Karpas-422 (cell line): ENCODE results near the gene FLT1. TPM values are rescaled to one million over a fixed set of nuclear protein-coding genes. Genes with fewer than 3 reads are reported as not detected.

Experiments
- DNase-seq: peaks from one replicate; pipeline ENCODE4 v3.0.0-alpha.2; 2015
- H2AFZ ChIP-seq: fragments of 200-600 bp; sonication (generic); 2 replicates; pipeline ENCODE4 v1.6.1; 2014; ENCODE audit warnings: antibody characterized with exemption, low read length, mixed read lengths
- H3K27ac ChIP-seq: fragments of 200-600 bp; sonication (generic); 2 replicates; pipeline ENCODE4 v1.5.1; 2014; ENCODE audit warnings: mild to moderate bottlenecking, low read length, moderate library complexity
- H3K27me3 ChIP-seq: fragments of 200-600 bp; sonication (generic); 2 replicates; pipeline ENCODE4 v1.6.1; 2014; ENCODE audit warnings: low read length, mixed read lengths
- H3K36me3 ChIP-seq: fragments of 200-600 bp; sonication (generic); 2 replicates; pipeline ENCODE4 v1.6.1; 2014; ENCODE audit warnings: low read length, mixed read lengths; ENCODE audit not compliant: insufficient read depth
- H3K4me1 ChIP-seq: fragments of 200-600 bp; sonication (generic); 2 replicates; pipeline ENCODE4 v1.6.1; 2014; ENCODE audit warnings: mild to moderate bottlenecking, low read length, mixed read lengths
- H3K4me2 ChIP-seq: fragments of 200-600 bp; sonication (generic); 2 replicates; pipeline ENCODE4 v1.6.1; 2014; ENCODE audit warnings: low read length, low read depth, mild to moderate bottlenecking; ENCODE audit not compliant: poor library complexity, severe bottlenecking
- H3K4me3 ChIP-seq: fragments of 200-600 bp; sonication (generic); 2 replicates; pipeline ENCODE4 v1.5.1; 2014; ENCODE audit warnings: mild to moderate bottlenecking, antibody characterized with exemption, low read length, mixed read lengths
- H3K79me2 ChIP-seq: fragments of 200-600 bp; sonication (generic); 2 replicates; pipeline ENCODE4 v1.6.1; 2014; ENCODE audit warnings: mild to moderate bottlenecking, low read length, mixed read lengths
- H3K9ac ChIP-seq: fragments of 200-600 bp; sonication (generic); 2 replicates; pipeline ENCODE4 v1.6.0; 2014; ENCODE audit warnings: low read length
- H3K9me2 ChIP-seq: fragments of 200-600 bp; sonication (generic), shearing (Covaris generic); replicated peaks from 2 replicates; pipeline ENCODE4 v1.6.0; 2014; ENCODE audit warnings: mild to moderate bottlenecking, low read length, moderate library complexity; ENCODE audit not compliant: insufficient read depth
- H3K9me3 ChIP-seq: fragments of 300-700, 200-600 bp; sonication (generic); 2 replicates; pipeline ENCODE4 v1.6.1; 2014; ENCODE audit warnings: low read length, mixed read lengths
- H4K20me1 ChIP-seq: fragments of 200-600 bp; sonication (generic); 2 replicates; pipeline ENCODE4 v1.6.1; 2014; ENCODE audit warnings: mild to moderate bottlenecking, antibody characterized with exemption, low read length, low read depth; ENCODE audit not compliant: insufficient read depth
- total RNA-seq: library from RNA; depleted of rRNA; stranded (reverse); fragments of >200 nt; shearing (Covaris generic); gene quantifications from 2 replicates; pipeline ENCODE4 v1.2.3, GENCODE V29; 2014; ENCODE audit warnings: low replicate concordance

Gene FLT1
- total RNA-seq, 1 experiment from 2014 or later: not detected

GRCh38 chr13:28297341-28297740 lies 197.6 kb downstream of the FLT1 start:
- H2AFZ ChIP-seq: no peak overlapping the region
- H3K36me3 ChIP-seq: peaks cover 20% of the 10 kb centered on the region
- no peaks in the 10 kb centered on the region for H3K4me1 ChIP-seq
- no peak overlapping the region for H3K27ac ChIP-seq
- H4K20me1 ChIP-seq: no peaks in the 10 kb centered on the region
- H3K9me3 ChIP-seq: no peaks in the 10 kb centered on the region
- no peaks in the 10 kb centered on the region for H3K79me2 ChIP-seq
- H3K9me2 ChIP-seq: no peaks in the 10 kb centered on the region
- no peaks in the 10 kb centered on the region for H3K27me3 ChIP-seq
- no peak overlapping the region for H3K4me2 ChIP-seq
- H3K4me3 ChIP-seq: no peak overlapping the region
- no peak for DNase-seq
- H3K9ac ChIP-seq: no peak overlapping the region

GRCh38 chr13:28286263-28286662 lies 208.7 kb downstream of the FLT1 start:
- no peak for DNase-seq

GRCh38 chr13:28283600-28283999 lies 211.3 kb downstream of the FLT1 start:
- Histone ChIP-seq H3K9me3 (no peaks in the 10 kb centered on the region), H3K9ac (no peak overlapping the region), H2AFZ (no peak overlapping the region), H3K27ac (no peak overlapping the region), H4K20me1 (no peaks in the 10 kb centered on the region), H3K27me3 (no peaks in the 10 kb centered on the region), H3K4me2 (no peak overlapping the region), H3K4me1 (no peaks in the 10 kb centered on the region), H3K4me3 (no peak overlapping the region), H3K9me2 (no peaks in the 10 kb centered on the region), H3K36me3 (peaks cover 38% of the 10 kb centered on the region), H3K79me2 (no peaks in the 10 kb centered on the region)
- DNase-seq: no peak

More at GRCh38 chr13:28286263-28286662, 208.7 kb downstream of the FLT1 start:
- no peak overlapping the region for H2AFZ ChIP-seq
- H4K20me1 ChIP-seq: no peaks in the 10 kb centered on the region
- no peaks in the 10 kb centered on the region for H3K9me3 ChIP-seq
- H3K4me3 ChIP-seq: no peak overlapping the region
- no peak overlapping the region for H3K4me2 ChIP-seq
- no peaks in the 10 kb centered on the region for H3K9me2 ChIP-seq
- H3K27me3 ChIP-seq: no peaks in the 10 kb centered on the region
- H3K4me1 ChIP-seq: no peaks in the 10 kb centered on the region
- H3K79me2 ChIP-seq: no peaks in the 10 kb centered on the region
- H3K9ac ChIP-seq: no peak overlapping the region
- no peak overlapping the region for H3K27ac ChIP-seq
- H3K36me3 ChIP-seq: peaks cover 30% of the 10 kb centered on the region

- no peaks in the 10 kb centered on the region for H3K9me2 ChIP-seq
- no peaks in the 10 kb centered on the region for H3K4me1 ChIP-seq
- no peak overlapping the region for H3K27ac ChIP-seq
- no peaks in the 10 kb centered on the region for H4K20me1 ChIP-seq
- H3K79me2 ChIP-seq: no peaks in the 10 kb centered on the region
- H3K36me3 ChIP-seq: peaks cover 31% of the 10 kb centered on the region
- H3K4me2 ChIP-seq: no peak overlapping the region
- no peak overlapping the region for H3K9ac ChIP-seq
- DNase-seq: no peak
- no peak overlapping the region for H2AFZ ChIP-seq
- H3K27me3 ChIP-seq: no peaks in the 10 kb centered on the region
- H3K4me3 ChIP-seq: no peak overlapping the region
- H3K9me3 ChIP-seq: no peaks in the 10 kb centered on the region
These were observed 212.5 kb downstream of the FLT1 start for GRCh38 chr13:28282451-28282850.

DNA sequence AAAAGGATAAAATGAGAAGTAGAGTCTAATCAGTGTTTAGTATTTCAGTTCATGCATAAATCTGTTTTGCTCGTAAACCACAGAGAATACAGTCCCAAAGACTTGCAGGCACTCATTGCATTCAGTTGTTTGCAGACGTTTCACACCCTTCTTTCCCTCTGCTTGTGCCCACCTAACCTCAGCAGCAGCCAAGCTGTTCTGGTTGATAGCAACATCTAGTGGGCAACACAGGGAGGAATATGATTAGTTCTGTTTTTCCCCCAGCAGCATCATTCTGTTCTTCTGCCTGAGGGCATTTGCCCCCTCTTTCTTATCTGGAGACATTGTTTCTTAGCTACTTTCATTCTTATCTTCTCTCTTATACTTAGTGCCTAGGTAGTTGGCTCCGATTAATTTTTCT lies 221.0 kb downstream of the FLT1 start:
- no peaks in the 10 kb centered on the region for H4K20me1 ChIP-seq
- H3K9ac ChIP-seq: no peak overlapping the region
- H3K4me1 ChIP-seq: peaks cover 9% of the 10 kb centered on the region
- no peak overlapping the region for H2AFZ ChIP-seq
- H3K27ac ChIP-seq: no peak overlapping the region
- H3K4me2 ChIP-seq: no peak overlapping the region
- H3K79me2 ChIP-seq: peaks cover 8% of the 10 kb centered on the region
- H3K36me3 ChIP-seq: peaks cover 29% of the 10 kb centered on the region
- H3K9me2 ChIP-seq: no peaks in the 10 kb centered on the region
- no peaks in the 10 kb centered on the region for H3K27me3 ChIP-seq
- H3K9me3 ChIP-seq: no peaks in the 10 kb centered on the region
- no peak overlapping the region for H3K4me3 ChIP-seq
- DNase-seq: peak; percentile 64

- peaks cover 37% of the 10 kb centered on the region for H3K36me3 ChIP-seq
These were observed 223.7 kb downstream of the FLT1 start for GRCh38 chr13:28271056-28271840.

GRCh38 chr13:28268800-28269223 lies 226.1 kb downstream of the FLT1 start:
- Histone ChIP-seq H4K20me1 (no peaks in the 10 kb centered on the region), H3K9ac (no peak overlapping the region), H3K9me3 (no peaks in the 10 kb centered on the region), H3K4me1 (peaks cover 21% of the 10 kb centered on the region), H3K4me2 (no peak overlapping the region), H3K27me3 (no peaks in the 10 kb centered on the region), H3K27ac (peak overlapping the region; percentile 56; the same call in 1 of the 2 replicates), H3K79me2 (peaks cover 20% of the 10 kb centered on the region), H3K36me3 (peaks cover 38% of the 10 kb centered on the region), H3K4me3 (no peak overlapping the region), H2AFZ (no peak overlapping the region), H3K9me2 (no peaks in the 10 kb centered on the region)
- DNase-seq: no peak

More at GRCh38 chr13:28271056-28271840, 223.7 kb downstream of the FLT1 start:
- Histone ChIP-seq H3K9me3 (no peaks in the 10 kb centered on the region), H3K9ac (no peak overlapping the region), H3K4me3 (no peak overlapping the region), H4K20me1 (no peaks in the 10 kb centered on the region), H3K79me2 (peaks cover 14% of the 10 kb centered on the region), H2AFZ (no peak overlapping the region), H3K4me1 (peaks cover 21% of the 10 kb centered on the region), H3K4me2 (no peak overlapping the region), H3K9me2 (no peaks in the 10 kb centered on the region), H3K27me3 (no peaks in the 10 kb centered on the region), H3K27ac (no peak overlapping the region)
- DNase-seq: peak; percentile 57

DNA sequence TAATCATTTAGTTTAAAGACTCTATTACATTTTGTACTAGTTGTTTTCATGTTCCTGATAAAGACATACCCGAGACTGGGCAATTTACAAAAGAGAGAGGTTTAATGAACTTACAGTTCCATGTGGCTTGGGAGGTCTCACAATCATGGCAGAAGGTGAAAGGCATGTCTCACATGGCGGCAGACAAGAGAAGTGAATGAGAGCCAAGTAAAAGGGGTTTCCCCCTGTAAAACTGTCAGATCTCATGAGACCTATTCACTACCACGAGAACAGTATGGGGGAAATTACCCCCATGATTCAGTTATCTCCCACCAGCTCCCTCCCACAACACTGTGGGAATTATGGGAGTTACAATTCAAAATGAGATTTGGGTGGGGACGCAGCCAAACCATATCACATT lies 227.4 kb downstream of the FLT1 start:
- H3K9me2 ChIP-seq: no peaks in the 10 kb centered on the region
- peaks cover 20% of the 10 kb centered on the region for H3K79me2 ChIP-seq
- no peak overlapping the region for H2AFZ ChIP-seq
- no peaks in the 10 kb centered on the region for H3K27me3 ChIP-seq
- H3K36me3 ChIP-seq: peaks cover 43% of the 10 kb centered on the region
- no peak overlapping the region for H3K4me2 ChIP-seq
- H4K20me1 ChIP-seq: no peaks in the 10 kb centered on the region
- no peak overlapping the region for H3K9ac ChIP-seq
- H3K4me3 ChIP-seq: no peak overlapping the region
- H3K9me3 ChIP-seq: no peaks in the 10 kb centered on the region
- H3K27ac ChIP-seq: no peak overlapping the region
- H3K4me1 ChIP-seq: peaks cover 21% of the 10 kb centered on the region
- no peak for DNase-seq
